Right lobe of liver (tissue), 4 donors: ENCODE data around the gene KCND3.

Experiments used
- CTCF ChIP-seq, 4 donors: fragments of 200-600 bp in 3 of 4; fragments of 450-650 bp in 1 of 4; IDR thresholded peaks; one replicate each; pipeline versions ENCODE4 v1.5.1 to v1.8.0; 2016 to 2022; ENCODE audit warnings: antibody characterized with exemption in 4 of 4, mild to moderate bottlenecking in 2 of 4
- POLR2A ChIP-seq: fragments of 450-650 bp; IDR thresholded peaks from one replicate; pipeline ENCODE4 v1.6.1; 2017; ENCODE audit warnings: antibody characterized with exemption, mild to moderate bottlenecking
- donor health status: DM: no; HTN: no; CAD: no.
- donor health status: DM: no; HTN: no; CAD: no.
- donor health status: DM: no; HTN: yes; CAD: no.

- no peak for TF ChIP-seq CTCF (IDR thresholded peaks at IDR 0.05)
- no peak for TF ChIP-seq POLR2A
These were observed 264.3 kb downstream of the KCND3 start for GRCh38 chr1:111725192-111725591.
